ENCODE measurements around the gene LLGL1.
"Not testable (repeated sequence)": the region's sequence is repeated elsewhere in the genome, so short reads cannot be mapped to it uniquely, and the experiment has no call there.

Gene LLGL1

GRCh38 chr17:18206962-18207361 is 18.5 kb upstream of the LLGL1 start:
- Histone ChIP-seq H3K23ac (ENCODE audit: low read depth, low read length, poor library complexity) (no peak overlapping the region), H2AFZ (ENCODE audit: low read length) (no peak overlapping the region), H3K27me3 (ENCODE audit: control insufficient read depth in 3 of 3, insufficient read depth in 3 of 3, low read depth in 1 of 3, low read length in 3 of 3) (no peaks in the 10 kb centered on the region), H4K91ac (ENCODE audit: low read depth, low read length, poor library complexity) (no peak overlapping the region), H2BK120ac (ENCODE audit: low read depth, low read length) (no peak overlapping the region), H3K4ac (ENCODE audit: low read length) (no peak overlapping the region), H3K27ac (replicated peaks; ENCODE audit: low read length) (no peak overlapping the region), H3K4me2 (ENCODE audit: insufficient read depth, low read length, poor library complexity, severe bottlenecking) (no peak overlapping the region), H4K8ac (ENCODE audit: low read depth, low read length) (no peak overlapping the region), H2BK5ac (ENCODE audit: low read length) (peak overlapping the region; percentile 26), H3K9me3 (replicated peaks in 1 of 2; ENCODE audit: control insufficient read depth in 2 of 2, insufficient read depth in 1 of 2, low read depth in 1 of 2, low read length in 2 of 2) (no peaks in the 10 kb centered on the region), H3K4me1 (ENCODE audit: control insufficient read depth in 2 of 2, insufficient read depth in 1 of 2, low read depth in 1 of 2, low read length in 2 of 2) (peaks cover 0 to 4% of the 10 kb centered on the region in 2 donors), H3K36me3 (replicated peaks in 1 of 2; ENCODE audit: control insufficient read depth in 2 of 2, insufficient read depth in 2 of 2, low read length in 2 of 2) (peaks cover 42 to 81% of the 10 kb centered on the region in 2 donors), H3K9ac (ENCODE audit: low read depth, low read length, poor library complexity) (peak overlapping the region; percentile 32), H3K4me3 (ENCODE audit: low read length in 2 of 2) (no peak overlapping the region), H3K14ac (ENCODE audit: low read length) (no peak overlapping the region), H2BK15ac (ENCODE audit: low read length) (no peak overlapping the region), H2AK5ac (ENCODE audit: low read depth, low read length) (no peak overlapping the region), H3K79me1 (ENCODE audit: low read depth, low read length) (peaks cover 2% of the 10 kb centered on the region), H3K18ac (ENCODE audit: low read length) (no peak overlapping the region), H2BK12ac (ENCODE audit: low read length) (no peak overlapping the region)
- DNase-seq (ENCODE audit: low spot score): no peak

GRCh38 chr17:18208092-18208491 is 17.3 kb upstream of the LLGL1 start:
- no peak overlapping the region for H3K27ac ChIP-seq (replicated peaks; ENCODE audit: low read length)
- no peak overlapping the region for H3K9ac ChIP-seq (ENCODE audit: low read depth, low read length, poor library complexity)
- no peaks in the 10 kb centered on the region for H3K9me3 ChIP-seq (replicated peaks in 1 of 2; ENCODE audit: control insufficient read depth in 2 of 2, insufficient read depth in 1 of 2, low read depth in 1 of 2, low read length in 2 of 2)
- peaks cover 0 to 2% of the 10 kb centered on the region in 2 donors for H3K4me1 ChIP-seq (ENCODE audit: control insufficient read depth in 2 of 2, insufficient read depth in 1 of 2, low read depth in 1 of 2, low read length in 2 of 2)
- H3K18ac ChIP-seq (ENCODE audit: low read length): no peak overlapping the region
- no peak overlapping the region for H3K14ac ChIP-seq (ENCODE audit: low read length)
- H3K23ac ChIP-seq (ENCODE audit: low read depth, low read length, poor library complexity): no peak overlapping the region
- no peak overlapping the region for H3K4me2 ChIP-seq (ENCODE audit: insufficient read depth, low read length, poor library complexity, severe bottlenecking)
- no peak overlapping the region for H4K91ac ChIP-seq (ENCODE audit: low read depth, low read length, poor library complexity)
- no peak overlapping the region for H2BK15ac ChIP-seq (ENCODE audit: low read length)
- H3K27me3 ChIP-seq (ENCODE audit: control insufficient read depth in 3 of 3, insufficient read depth in 3 of 3, low read depth in 1 of 3, low read length in 3 of 3): no peaks in the 10 kb centered on the region
- no CpG with 5 or more reads among the region's 19 CpGs for WGBS, 2 donors (ENCODE audit: extremely low coverage in 2 of 2, insufficient read length in 2 of 2, insufficient replicate concordance in 1 of 2)
- H3K79me1 ChIP-seq (ENCODE audit: low read depth, low read length): peaks cover 2% of the 10 kb centered on the region
- no peak overlapping the region for H2AFZ ChIP-seq (ENCODE audit: low read length)
- no peak overlapping the region for H4K8ac ChIP-seq (ENCODE audit: low read depth, low read length)
- no peak overlapping the region for H2BK12ac ChIP-seq (ENCODE audit: low read length)
- H2BK5ac ChIP-seq (ENCODE audit: low read length): no peak overlapping the region
- H3K4me3 ChIP-seq (ENCODE audit: low read length in 2 of 2): no peak overlapping the region
- H2AK5ac ChIP-seq (ENCODE audit: low read depth, low read length): no peak overlapping the region
- H2BK120ac ChIP-seq (ENCODE audit: low read depth, low read length): no peak overlapping the region
- H3K36me3 ChIP-seq (replicated peaks in 1 of 2; ENCODE audit: control insufficient read depth in 2 of 2, insufficient read depth in 2 of 2, low read length in 2 of 2): peaks cover 42 to 72% of the 10 kb centered on the region in 2 donors
- no peak overlapping the region for H3K4ac ChIP-seq (ENCODE audit: low read length)
- DNase-seq (ENCODE audit: low spot score): no peak

- Histone ChIP-seq H2BK15ac (ENCODE audit: low read length) (no peak overlapping the region), H3K36me3 (replicated peaks in 1 of 2; ENCODE audit: control insufficient read depth in 2 of 2, insufficient read depth in 2 of 2, low read length in 2 of 2) (peaks cover 10 to 20% of the 10 kb centered on the region in 2 donors), H2BK120ac (ENCODE audit: low read depth, low read length) (no peak overlapping the region), H3K79me1 (ENCODE audit: low read depth, low read length) (no peaks in the 10 kb centered on the region), H3K4me2 (ENCODE audit: insufficient read depth, low read length, poor library complexity, severe bottlenecking) (no peak overlapping the region), H3K27ac (replicated peaks; ENCODE audit: low read length) (no peak overlapping the region), H2BK12ac (ENCODE audit: low read length) (no peak overlapping the region), H4K91ac (ENCODE audit: low read depth, low read length, poor library complexity) (no peak overlapping the region), H3K9me3 (replicated peaks in 1 of 2; ENCODE audit: control insufficient read depth in 2 of 2, insufficient read depth in 1 of 2, low read depth in 1 of 2, low read length in 2 of 2) (no peaks in the 10 kb centered on the region), H3K9ac (ENCODE audit: low read depth, low read length, poor library complexity) (no peak overlapping the region), H3K18ac (ENCODE audit: low read length) (no peak overlapping the region), H3K27me3 (ENCODE audit: control insufficient read depth in 3 of 3, insufficient read depth in 3 of 3, low read depth in 1 of 3, low read length in 3 of 3) (no peaks in the 10 kb centered on the region), H2AFZ (ENCODE audit: low read length) (no peak overlapping the region), H3K14ac (ENCODE audit: low read length) (no peak overlapping the region), H2BK5ac (ENCODE audit: low read length) (no peak overlapping the region), H2AK5ac (ENCODE audit: low read depth, low read length) (no peak overlapping the region), H3K4ac (ENCODE audit: low read length) (no peak overlapping the region), H4K8ac (ENCODE audit: low read depth, low read length) (no peak overlapping the region), H3K4me1 (ENCODE audit: control insufficient read depth in 2 of 2, insufficient read depth in 1 of 2, low read depth in 1 of 2, low read length in 2 of 2) (peaks cover 3 to 4% of the 10 kb centered on the region in 2 donors), H3K23ac (ENCODE audit: low read depth, low read length, poor library complexity) (no peak overlapping the region), H3K4me3 (ENCODE audit: low read length in 2 of 2) (no peak overlapping the region)
- no CpG with 5 or more reads among the region's 7 CpGs for WGBS, 2 donors (ENCODE audit: extremely low coverage in 2 of 2, insufficient read length in 2 of 2, insufficient replicate concordance in 1 of 2)
- no peak for DNase-seq (ENCODE audit: low spot score)
Observed at GRCh38 chr17:18213666-18214270, 11.7 kb upstream of the LLGL1 start.

GRCh38 chr17:18216906-18217305 is 8.5 kb upstream of the LLGL1 start:
- H3K79me1 ChIP-seq (ENCODE audit: low read depth, low read length): not testable (repeated sequence)

More at GRCh38 chr17:18216906-18217305, 8.5 kb upstream of the LLGL1 start:
- not testable (repeated sequence) for H4K91ac ChIP-seq (ENCODE audit: low read depth, low read length, poor library complexity); H3K4me1 ChIP-seq (ENCODE audit: control insufficient read depth in 2 of 2, insufficient read depth in 1 of 2, low read depth in 1 of 2, low read length in 2 of 2); H3K9me3 ChIP-seq (replicated peaks in 1 of 2; ENCODE audit: control insufficient read depth in 2 of 2, insufficient read depth in 1 of 2, low read depth in 1 of 2, low read length in 2 of 2); H3K4me3 ChIP-seq (ENCODE audit: low read length in 2 of 2); H3K4me2 ChIP-seq (ENCODE audit: insufficient read depth, low read length, poor library complexity, severe bottlenecking); H2AK5ac ChIP-seq (ENCODE audit: low read depth, low read length); H3K18ac ChIP-seq (ENCODE audit: low read length); H2BK120ac ChIP-seq (ENCODE audit: low read depth, low read length); DNase-seq (ENCODE audit: low spot score); H3K4ac ChIP-seq (ENCODE audit: low read length); H3K27ac ChIP-seq (replicated peaks; ENCODE audit: low read length); H2BK12ac ChIP-seq (ENCODE audit: low read length); H3K23ac ChIP-seq (ENCODE audit: low read depth, low read length, poor library complexity); H3K36me3 ChIP-seq (replicated peaks in 1 of 2; ENCODE audit: control insufficient read depth in 2 of 2, insufficient read depth in 2 of 2, low read length in 2 of 2); H2AFZ ChIP-seq (ENCODE audit: low read length); H3K14ac ChIP-seq (ENCODE audit: low read length); H3K9ac ChIP-seq (ENCODE audit: low read depth, low read length, poor library complexity); H3K27me3 ChIP-seq (ENCODE audit: control insufficient read depth in 3 of 3, insufficient read depth in 3 of 3, low read depth in 1 of 3, low read length in 3 of 3); H2BK15ac ChIP-seq (ENCODE audit: low read length); H4K8ac ChIP-seq (ENCODE audit: low read depth, low read length); H2BK5ac ChIP-seq (ENCODE audit: low read length)
- no CpG with 5 or more reads among the region's 11 CpGs for WGBS, 2 donors (ENCODE audit: extremely low coverage in 2 of 2, insufficient read length in 2 of 2, insufficient replicate concordance in 1 of 2)
